ENCODE results near the gene TLN1. TPM values are rescaled to one million over a fixed set of nuclear protein-coding genes. Genes with fewer than 3 reads are reported as not detected.

TLN1 gene
- total RNA-seq, 1 donor: 287 TPM

DNA sequence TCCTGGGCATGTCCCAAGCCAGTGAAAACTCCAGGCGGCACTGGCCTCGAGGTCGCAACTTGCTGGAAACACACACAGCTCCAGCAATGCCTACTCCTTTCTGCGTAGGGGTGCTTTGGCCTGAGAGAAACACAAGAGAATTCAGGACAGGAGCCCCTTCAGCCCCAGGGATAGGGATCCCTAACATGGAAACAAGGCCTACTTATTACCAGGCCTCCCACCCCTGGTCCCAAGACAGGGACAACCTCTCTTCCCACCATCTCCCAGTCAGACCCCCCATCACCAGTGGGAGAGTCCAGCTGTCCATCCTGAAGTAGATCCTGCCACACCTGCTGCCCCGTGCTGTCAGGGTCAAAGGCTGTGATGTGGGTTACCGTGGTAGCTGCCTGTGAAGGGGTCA, 8.2 kb upstream of the TLN1 start:
- no peak overlapping the region for H3K4me3 ChIP-seq (ENCODE audit: low read depth, low read length)
- no peak for DNase-seq (ENCODE audit: low read depth)
- TF ChIP-seq, protein P1, sequence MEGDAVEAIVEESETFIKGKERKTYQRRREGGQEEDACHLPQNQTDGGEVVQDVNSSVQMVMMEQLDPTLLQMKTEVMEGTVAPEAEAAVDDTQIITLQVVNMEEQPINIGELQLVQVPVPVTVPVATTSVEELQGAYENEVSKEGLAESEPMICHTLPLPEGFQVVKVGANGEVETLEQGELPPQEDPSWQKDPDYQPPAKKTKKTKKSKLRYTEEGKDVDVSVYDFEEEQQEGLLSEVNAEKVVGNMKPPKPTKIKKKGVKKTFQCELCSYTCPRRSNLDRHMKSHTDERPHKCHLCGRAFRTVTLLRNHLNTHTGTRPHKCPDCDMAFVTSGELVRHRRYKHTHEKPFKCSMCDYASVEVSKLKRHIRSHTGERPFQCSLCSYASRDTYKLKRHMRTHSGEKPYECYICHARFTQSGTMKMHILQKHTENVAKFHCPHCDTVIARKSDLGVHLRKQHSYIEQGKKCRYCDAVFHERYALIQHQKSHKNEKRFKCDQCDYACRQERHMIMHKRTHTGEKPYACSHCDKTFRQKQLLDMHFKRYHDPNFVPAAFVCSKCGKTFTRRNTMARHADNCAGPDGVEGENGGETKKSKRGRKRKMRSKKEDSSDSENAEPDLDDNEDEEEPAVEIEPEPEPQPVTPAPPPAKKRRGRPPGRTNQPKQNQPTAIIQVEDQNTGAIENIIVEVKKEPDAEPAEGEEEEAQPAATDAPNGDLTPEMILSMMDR (IDR thresholded peaks at IDR 0.05; ENCODE audit: insufficient read depth, low read length): no peak

DNA sequence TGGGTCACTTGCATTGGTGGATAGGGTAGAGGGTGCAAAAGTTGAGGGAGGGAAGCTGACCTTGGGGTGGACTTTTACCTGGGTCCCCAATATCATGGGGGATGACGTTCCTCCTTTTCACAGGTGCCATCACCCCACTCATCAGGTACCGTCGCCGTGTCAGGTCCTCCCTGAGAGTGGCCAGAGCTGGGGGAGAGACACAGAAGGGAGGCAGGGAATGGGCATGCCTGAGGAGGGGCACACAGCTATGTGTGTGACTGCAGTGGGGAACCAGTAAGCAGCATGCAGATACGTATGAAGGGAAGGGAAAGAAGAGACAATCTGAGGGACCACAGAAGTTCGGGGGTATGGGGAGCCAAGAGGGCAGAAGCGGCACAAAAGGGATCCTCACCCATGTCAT, 6.9 kb upstream of the TLN1 start:
- H3K4me3 ChIP-seq (ENCODE audit: low read depth, low read length): no peak overlapping the region
- no peak for DNase-seq (ENCODE audit: low read depth)
- TF ChIP-seq, protein P1 (IDR thresholded peaks at IDR 0.05; ENCODE audit: insufficient read depth, low read length): no peak

DNA sequence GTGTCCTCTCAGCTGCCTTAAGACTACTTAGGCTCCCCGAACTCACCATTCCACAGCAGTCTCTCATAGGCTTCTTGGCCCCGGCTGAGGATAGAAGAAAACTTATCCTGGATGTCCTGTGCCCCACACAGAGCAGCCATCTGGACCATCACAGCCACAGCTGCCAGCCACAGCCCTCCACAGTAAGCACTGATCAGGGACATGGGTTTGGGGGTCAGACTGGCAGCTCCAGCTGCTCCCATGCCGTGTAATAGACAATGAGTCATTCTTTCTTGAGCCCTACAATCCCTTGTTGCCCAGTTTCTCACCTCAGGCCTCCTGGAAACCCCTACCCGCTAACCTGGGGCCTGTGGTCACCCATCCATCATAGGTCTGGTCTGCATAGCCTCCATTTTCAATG, 6.2 kb upstream of the TLN1 start:
- TF ChIP-seq, protein P1 (IDR thresholded peaks at IDR 0.05; ENCODE audit: insufficient read depth, low read length): no peak
- DNase-seq (ENCODE audit: low read depth): no peak
- no peak overlapping the region for H3K4me3 ChIP-seq (ENCODE audit: low read depth, low read length)

DNA sequence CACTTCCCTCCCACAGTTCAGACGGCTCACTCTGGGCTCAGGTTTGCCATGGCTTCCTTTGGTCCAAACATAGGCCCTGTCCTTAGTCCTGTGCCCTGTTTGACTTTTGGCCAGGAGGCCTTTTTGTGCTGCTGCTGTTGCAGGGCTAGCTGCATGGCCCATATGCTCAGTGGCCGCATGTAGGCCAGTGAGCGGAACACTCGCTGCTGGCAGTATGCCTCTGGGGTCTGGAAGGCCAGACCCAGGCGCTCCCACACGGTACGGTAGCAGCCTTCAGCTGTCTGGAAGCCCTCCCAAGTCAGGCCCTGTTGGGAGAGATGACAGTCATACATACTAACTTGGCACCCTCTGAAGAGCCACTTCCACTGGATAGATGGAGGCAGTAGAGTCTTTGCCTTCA, 5.1 kb upstream of the TLN1 start:
- TF ChIP-seq, protein P1 (IDR thresholded peaks at IDR 0.05; ENCODE audit: insufficient read depth, low read length): no peak
- H3K4me3 ChIP-seq (ENCODE audit: low read depth, low read length): no peak overlapping the region
- no peak for DNase-seq (ENCODE audit: low read depth)

DNA sequence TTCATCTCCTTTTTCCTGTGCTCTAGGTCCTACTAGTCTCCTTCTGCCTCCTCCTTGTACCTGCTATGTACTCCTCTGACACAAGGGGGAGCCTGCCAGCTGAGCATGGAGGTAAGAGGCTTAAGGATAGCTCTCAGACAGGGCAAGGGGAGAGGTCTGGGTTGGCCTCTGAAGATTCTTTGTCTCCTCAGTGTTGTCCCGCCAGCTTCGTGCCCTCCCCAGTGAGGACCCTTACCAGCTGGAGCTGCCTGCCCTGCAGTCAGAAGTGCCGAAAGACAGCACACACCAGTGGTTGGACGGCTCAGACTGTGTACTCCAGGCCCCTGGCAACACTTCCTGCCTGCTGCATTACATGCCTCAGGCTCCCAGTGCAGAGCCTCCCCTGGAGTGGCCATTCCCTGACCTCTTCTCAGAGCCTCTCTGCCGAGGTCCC, 4.2 kb upstream of the TLN1 start:
- H3K4me3 ChIP-seq (ENCODE audit: low read depth, low read length): no peak overlapping the region
- TF ChIP-seq, protein P1 (IDR thresholded peaks at IDR 0.05; ENCODE audit: insufficient read depth, low read length): peak; percentile 96
- peak; percentile 79 for DNase-seq (ENCODE audit: low read depth)

DNA sequence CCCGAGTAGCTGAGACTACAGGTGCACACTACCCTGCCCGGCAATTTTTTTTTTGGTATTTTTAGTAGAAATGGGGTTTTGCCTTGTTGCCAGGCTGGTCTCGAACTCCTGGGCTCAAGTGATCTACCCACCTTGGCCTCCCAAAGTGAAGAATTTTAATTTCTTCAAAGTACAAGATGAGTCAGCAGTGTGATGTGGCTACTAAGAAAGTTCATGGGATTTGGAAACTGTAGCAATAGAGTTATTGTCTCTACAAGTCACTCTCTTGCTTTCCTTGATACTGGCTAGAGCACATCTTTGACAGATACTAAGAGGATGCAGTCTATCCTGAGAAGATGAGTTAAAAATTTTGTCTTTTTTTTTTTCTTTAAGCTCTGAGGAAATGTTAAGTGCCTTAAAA, 2.1 kb upstream of the TLN1 start:
- DNase-seq (ENCODE audit: low read depth): peak; percentile 16
- TF ChIP-seq, protein P1 (IDR thresholded peaks at IDR 0.05; ENCODE audit: insufficient read depth, low read length): no peak
- H3K4me3 ChIP-seq (ENCODE audit: low read depth, low read length): peak overlapping the region; percentile 15

DNA sequence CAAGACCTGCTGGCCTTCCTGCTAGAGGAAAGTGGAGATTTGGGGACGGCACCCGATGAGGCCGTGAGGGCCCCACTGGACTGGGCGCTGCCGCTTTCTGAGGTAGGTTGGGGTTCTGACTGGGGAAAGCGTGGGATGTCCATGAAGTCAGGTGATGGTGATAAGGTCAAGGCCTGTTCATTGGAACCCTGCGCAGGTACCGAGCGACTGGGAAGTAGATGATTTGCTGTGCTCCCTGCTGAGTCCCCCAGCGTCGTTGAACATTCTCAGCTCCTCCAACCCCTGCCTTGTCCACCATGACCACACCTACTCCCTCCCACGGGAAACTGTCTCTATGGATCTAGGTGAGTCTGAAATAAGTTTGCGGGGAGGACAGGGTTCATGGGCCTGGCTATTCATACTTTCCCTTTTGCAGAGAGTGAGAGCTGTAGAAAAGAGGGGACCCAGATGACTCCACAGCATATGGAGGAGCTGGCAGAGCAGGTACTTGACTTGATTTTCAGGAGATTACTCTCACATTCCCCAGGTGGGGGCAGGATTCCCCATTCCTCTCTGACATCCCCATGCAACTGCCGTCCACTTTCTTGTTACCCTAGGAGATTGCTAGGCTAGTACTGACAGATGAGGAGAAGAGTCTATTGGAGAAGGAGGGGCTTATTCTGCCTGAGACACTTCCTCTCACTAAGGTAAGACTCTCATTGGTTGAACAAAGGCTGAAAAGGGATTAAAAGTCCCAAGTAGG, 976 bp upstream of the TLN1 start:
- TF ChIP-seq, protein P1 (IDR thresholded peaks at IDR 0.05; ENCODE audit: insufficient read depth, low read length): no peak
- peak; percentile 57 for DNase-seq (ENCODE audit: low read depth)
- peak overlapping the region; percentile 98 for H3K4me3 ChIP-seq (ENCODE audit: low read depth, low read length)

All from fibroblast of the aortic adventitia (primary cell).